Measurements from ENCODE around the gene LASP1.

DNA sequence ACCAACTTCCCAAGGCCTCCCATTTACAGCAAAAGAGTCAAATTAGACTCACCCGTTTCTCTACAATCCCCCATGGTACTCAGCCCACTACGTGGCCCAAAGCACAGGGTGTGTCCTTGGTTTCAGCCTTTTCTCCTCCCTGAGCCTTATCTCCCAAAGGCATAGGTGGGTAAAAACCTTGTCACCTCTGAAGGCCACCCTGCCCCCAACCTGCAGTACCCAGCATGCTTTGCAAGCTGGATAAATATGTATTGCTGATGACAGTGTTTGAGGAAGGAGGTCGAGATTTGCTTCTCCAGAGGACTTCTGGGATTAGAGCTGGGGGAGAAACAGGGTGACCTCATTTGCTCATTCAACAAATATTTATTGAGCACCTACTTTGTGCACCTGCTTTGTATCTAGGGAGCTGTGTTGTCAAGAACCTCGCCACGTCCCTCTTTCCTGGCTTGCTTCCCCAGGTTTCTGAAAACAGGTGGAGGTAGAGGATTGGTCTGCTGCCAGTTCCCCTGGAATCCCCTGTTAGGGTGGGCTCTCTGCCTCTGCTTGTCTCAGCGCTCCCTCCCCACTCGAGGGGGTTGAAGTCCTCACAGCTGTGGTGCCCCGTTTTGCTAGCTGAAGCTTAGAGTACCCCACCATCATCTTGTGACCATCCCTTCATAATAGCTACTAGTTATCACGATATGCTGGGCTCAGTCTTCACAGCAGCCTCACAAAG lies 3.0 kb downstream of the LASP1 start:
- TF ChIP-seq YY1 (IDR thresholded peaks at IDR 0.05; ENCODE audit: insufficient read depth, insufficient read length) (no peak), SUZ12 (IDR thresholded peaks at IDR 0.05; ENCODE audit: extremely low read depth, insufficient read depth, insufficient read length) (no peak)

Measured in NT2/D1 (cell line).